Adipocyte (in vitro differentiated cells): ENCODE measurements around the gene RNF181.

ENCODE experiments used
- DNase-seq: peaks from one replicate; pipeline ENCODE4 v3.0.0-alpha.2; 2015; ENCODE audit warnings: low read depth
- H3K27me3 ChIP-seq: replicated peaks from 2 replicates; pipeline ENCODE4 v1.7.0; 2013; ENCODE audit warnings: mild to moderate bottlenecking, low read length, moderate library complexity; ENCODE audit not compliant: control insufficient read depth, insufficient read depth
- H3K36me3 ChIP-seq: 2 replicates; pipeline ENCODE4 v1.7.0; 2013; ENCODE audit warnings: low read length, mild to moderate bottlenecking, moderate library complexity; ENCODE audit not compliant: control insufficient read depth, insufficient read depth, severe bottlenecking
- H3K4me1 ChIP-seq: 2 replicates; pipeline ENCODE4 v1.7.0; 2013; ENCODE audit warnings: mild to moderate bottlenecking, low read length, moderate library complexity; ENCODE audit not compliant: control insufficient read depth, insufficient read depth
- H3K4me3 ChIP-seq: 2 replicates; pipeline ENCODE4 v1.7.0; 2013; ENCODE audit warnings: mild to moderate bottlenecking, low read length, moderate library complexity
- H3K9ac ChIP-seq: 2 replicates; pipeline ENCODE4 v1.7.0; 2013; ENCODE audit warnings: mild to moderate bottlenecking, low read length, moderate library complexity
- H3K9me3 ChIP-seq: 2 replicates; pipeline ENCODE4 v1.7.0; 2013; ENCODE audit warnings: mild to moderate bottlenecking, low read length, moderate library complexity; ENCODE audit not compliant: control insufficient read depth

RNF181 gene

DNA sequence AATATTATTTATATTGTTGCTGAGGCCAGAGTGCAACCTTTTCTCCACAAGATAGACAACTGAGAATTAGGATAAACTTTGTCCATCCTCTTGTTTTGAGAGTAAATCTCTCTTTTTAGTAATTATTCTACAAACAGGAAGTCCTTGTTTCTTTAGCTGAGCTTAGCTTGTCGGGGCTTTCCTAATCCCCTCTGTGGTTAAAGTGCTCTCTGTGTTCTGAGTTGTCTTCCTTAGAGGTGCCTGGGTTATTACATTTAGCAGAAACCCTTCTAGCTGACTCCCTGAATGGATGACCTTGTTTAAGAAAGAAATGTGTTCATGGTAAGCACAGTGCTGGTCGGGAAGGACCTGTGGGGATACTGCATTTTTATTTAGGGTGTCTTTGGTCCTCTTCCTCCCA is 33.1 kb downstream of the RNF181 start:
- no peak for DNase-seq
- no peak overlapping the region for H3K4me3 ChIP-seq
- H3K4me1 ChIP-seq, result no peaks in the 10 kb centered on the region
- no peaks in the 10 kb centered on the region for H3K27me3 ChIP-seq
- no peaks in the 10 kb centered on the region for H3K9me3 ChIP-seq
- H3K36me3 ChIP-seq, result peaks cover 94% of the 10 kb centered on the region
- no peak overlapping the region for H3K9ac ChIP-seq

DNA sequence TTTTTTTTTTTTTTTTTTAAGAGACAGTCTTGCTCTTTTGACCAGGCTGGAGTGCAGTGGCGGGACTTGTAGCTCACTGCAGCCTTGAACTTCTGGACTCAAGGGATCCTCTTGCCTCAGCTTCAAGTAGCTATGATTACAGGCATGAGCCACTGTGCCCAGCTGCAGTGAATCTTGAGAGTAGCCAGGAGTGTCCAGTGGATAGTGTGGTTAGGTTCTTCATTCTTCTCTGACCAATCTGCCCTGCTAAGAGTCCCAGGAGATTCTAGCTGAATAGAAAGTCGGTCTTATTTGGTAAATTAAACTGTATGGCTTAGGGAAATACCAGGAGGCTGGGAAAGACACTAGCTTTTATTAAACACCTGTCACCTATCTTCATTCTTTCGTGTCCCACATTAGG is 35.8 kb downstream of the RNF181 start:
- no peak overlapping the region for H3K9ac ChIP-seq
- H3K27me3 ChIP-seq, result no peaks in the 10 kb centered on the region
- H3K36me3 ChIP-seq, result peaks cover 84% of the 10 kb centered on the region
- DNase-seq, result no peak
- no peaks in the 10 kb centered on the region for H3K9me3 ChIP-seq
- H3K4me1 ChIP-seq, result no peaks in the 10 kb centered on the region
- no peak overlapping the region for H3K4me3 ChIP-seq

DNA sequence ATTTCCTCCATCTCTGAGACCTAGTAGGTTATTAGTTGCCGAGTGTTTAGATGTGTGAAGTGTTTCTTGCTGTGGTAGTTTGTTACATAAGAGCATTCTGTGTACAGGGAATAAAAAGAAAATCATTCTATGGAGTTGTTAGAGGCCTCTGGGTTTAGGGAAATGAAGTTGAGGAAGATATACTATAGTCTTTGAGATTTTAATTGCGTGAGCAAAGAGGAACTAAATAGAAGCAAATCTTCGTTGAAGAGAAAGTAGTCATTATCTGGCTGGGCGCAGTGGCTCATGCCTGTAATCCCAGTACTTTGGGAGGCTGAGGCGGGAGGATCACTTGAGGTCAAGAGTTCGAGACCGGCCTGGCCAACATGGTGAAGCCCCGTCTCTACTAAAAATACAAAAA is 39.5 kb downstream of the RNF181 start:
- no peaks in the 10 kb centered on the region for H3K9me3 ChIP-seq
- no peaks in the 10 kb centered on the region for H3K27me3 ChIP-seq
- H3K4me3 ChIP-seq, result no peak overlapping the region
- no peak for DNase-seq
- no peaks in the 10 kb centered on the region for H3K4me1 ChIP-seq
- H3K36me3 ChIP-seq, result peaks cover 82% of the 10 kb centered on the region
- no peak overlapping the region for H3K9ac ChIP-seq

DNA sequence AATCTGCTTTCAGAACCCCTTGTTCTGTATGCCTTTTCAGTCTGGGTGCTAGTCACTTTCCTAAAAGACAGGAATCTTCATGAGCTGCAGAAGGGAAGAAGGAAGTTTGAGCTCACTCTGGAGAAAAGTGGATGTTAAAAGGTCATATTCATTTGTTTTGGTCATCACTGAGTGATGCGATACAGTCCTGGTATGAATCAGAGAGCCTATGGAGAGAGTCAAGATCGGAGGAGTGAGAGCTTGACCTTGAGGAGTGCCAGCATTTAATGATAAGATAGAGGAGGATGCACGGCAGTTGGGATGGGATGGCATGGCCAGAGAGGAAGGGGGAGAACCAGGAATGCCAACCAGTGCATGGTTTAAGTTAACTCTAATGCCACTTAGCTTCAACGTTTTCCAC is 40.1 kb downstream of the RNF181 start:
- Histone ChIP-seq H3K9me3 (no peaks in the 10 kb centered on the region), H3K4me1 (no peaks in the 10 kb centered on the region), H3K27me3 (no peaks in the 10 kb centered on the region), H3K9ac (no peak overlapping the region), H3K4me3 (no peak overlapping the region), H3K36me3 (peaks cover 81% of the 10 kb centered on the region)
- no peak for DNase-seq

DNA sequence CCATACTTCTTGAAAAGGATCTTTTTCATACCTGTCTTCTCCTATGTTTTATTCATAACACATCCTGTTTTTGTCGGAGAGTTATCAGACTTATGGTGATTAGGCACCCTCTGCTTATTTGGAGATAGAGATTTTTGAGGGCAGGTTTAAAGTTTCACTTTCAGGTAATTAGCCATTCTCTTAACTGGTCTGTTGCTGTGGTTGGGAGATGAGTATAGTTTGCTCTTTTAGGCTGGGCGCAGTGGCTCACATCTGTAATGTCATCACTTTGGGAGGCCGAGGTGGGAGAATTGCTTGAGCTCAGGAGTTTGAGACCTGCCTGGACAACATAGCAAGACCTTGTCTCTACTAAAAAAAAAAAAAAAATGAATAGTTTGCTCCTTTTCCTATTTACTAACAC is 47.2 kb downstream of the RNF181 start:
- no peaks in the 10 kb centered on the region for H3K4me1 ChIP-seq
- H3K36me3 ChIP-seq, result peaks cover 96% of the 10 kb centered on the region
- no peaks in the 10 kb centered on the region for H3K9me3 ChIP-seq
- no peak overlapping the region for H3K9ac ChIP-seq
- no peak for DNase-seq
- H3K27me3 ChIP-seq, result no peaks in the 10 kb centered on the region
- no peak overlapping the region for H3K4me3 ChIP-seq

DNA sequence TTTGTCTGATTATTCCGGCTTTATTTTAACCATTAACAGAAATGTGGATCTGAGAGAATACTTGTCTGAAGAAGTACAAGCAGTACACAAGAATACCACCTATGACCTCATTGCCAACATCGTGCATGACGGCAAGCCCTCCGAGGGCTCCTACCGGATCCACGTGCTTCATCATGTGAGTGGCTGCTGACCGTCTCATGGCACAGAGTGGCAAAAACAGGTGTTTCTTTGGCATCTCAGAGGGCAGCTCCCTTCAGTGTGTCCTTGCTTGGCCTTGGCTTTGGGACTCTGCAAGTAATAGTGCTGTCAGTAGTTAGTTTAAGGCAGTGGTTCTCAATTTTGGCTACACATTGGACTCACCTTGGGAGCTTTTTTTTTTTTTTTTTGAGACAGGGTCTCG is 49.4 kb downstream of the RNF181 start:
- no peaks in the 10 kb centered on the region for H3K27me3 ChIP-seq
- no peak for DNase-seq
- H3K9ac ChIP-seq, result no peak overlapping the region
- H3K9me3 ChIP-seq, result no peaks in the 10 kb centered on the region
- peaks cover 12% of the 10 kb centered on the region for H3K4me1 ChIP-seq
- H3K4me3 ChIP-seq, result no peak overlapping the region
- H3K36me3 ChIP-seq, result peaks cover 98% of the 10 kb centered on the region

DNA sequence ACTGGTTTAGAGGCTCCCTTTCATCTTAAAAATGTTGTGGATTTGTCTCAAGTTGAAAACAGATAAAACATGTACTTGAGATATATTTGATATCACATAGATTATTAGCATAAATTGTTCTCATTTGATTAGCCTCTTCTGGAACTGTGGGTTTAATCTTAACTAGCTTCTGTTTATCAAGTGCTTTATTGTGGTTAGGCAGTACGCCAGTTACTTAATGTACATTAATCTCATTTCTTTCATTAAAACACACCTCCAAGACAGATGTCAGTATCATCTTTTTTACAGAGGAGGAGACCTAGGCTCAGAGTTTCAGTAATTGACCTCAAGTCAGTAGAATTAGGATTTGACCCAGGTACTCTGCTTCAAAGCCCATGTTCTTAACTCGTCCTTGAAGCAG is 50.6 kb downstream of the RNF181 start:
- no peak overlapping the region for H3K9ac ChIP-seq
- no peak for DNase-seq
- H3K9me3 ChIP-seq, result no peaks in the 10 kb centered on the region
- no peak overlapping the region for H3K4me3 ChIP-seq
- H3K27me3 ChIP-seq, result no peaks in the 10 kb centered on the region
- H3K36me3 ChIP-seq, result peaks cover 96% of the 10 kb centered on the region
- peaks cover 16% of the 10 kb centered on the region for H3K4me1 ChIP-seq
